ENCODE results near the gene DNHD1. TPM values are rescaled to one million over a fixed set of nuclear protein-coding genes. Genes with fewer than 3 reads are reported as not detected.

Gene DNHD1
- total and polyA plus RNA-seq, 2 of the 8 experiments (the other 6 are each of a cell fraction or from before 2014, with no cell fraction given): 5.0 to 6.8 TPM

DNA sequence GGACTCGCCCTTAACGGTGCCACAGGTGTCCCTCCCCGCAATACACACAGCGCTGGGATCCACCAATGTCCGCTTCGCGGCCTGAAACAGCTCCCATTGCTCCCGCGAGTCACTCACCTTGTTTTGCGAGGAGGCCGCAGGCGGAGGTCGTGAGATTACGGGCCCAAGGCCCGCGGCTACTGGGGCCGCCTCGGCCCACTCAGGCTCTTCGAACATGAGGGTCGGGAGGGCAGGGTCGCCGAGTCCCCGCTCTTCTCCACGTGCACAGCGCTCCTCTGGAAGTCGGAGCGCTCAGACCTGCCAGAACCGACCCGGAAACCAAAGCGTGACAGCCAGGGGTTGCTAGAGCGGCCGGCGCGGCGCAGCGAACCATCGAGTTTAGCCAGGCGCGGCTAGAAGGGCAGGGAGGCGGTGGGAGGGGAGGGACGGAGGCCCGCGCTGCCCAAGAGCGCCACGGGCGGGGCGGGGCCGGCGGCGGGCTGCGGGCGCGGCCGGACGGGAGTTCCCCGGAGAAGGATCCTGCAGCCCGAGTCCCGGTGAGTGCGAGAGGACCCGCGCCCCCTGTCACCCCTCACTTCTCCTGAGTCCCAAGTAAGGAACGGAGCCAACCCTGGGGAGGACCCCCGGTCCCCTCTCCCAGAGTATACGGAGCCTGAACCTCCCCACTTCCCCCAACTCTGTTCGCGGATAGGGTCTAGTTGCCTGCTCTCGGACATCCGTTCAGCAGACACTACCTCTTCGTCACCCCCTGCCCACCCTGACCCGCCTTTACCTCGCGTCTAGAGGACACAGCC lies 106.4 kb downstream of the DNHD1 start, which contains the start of the genes ILK and RRP8 (continued):
- TF ChIP-seq RAD21 (IDR thresholded peaks at IDR 0.05 in 1 of 2, conservative IDR thresholded peaks at IDR 0.05 in 1 of 2; ENCODE audit: low read depth in 2 of 2, low read length in 2 of 2) (peak in 1 of 2 experiments; percentile 17; a peak in 2 of 4 replicates), RFX5 (IDR thresholded peaks at IDR 0.05; ENCODE audit: borderline replicate concordance, low read depth, low read length) (peak; percentile 37; the same call in 1 of the 2 replicates), SP1 (IDR thresholded peaks at IDR 0.05; ENCODE audit: low read depth, low read length) (0 out of 2 replicates have a peak, but pooled peaks have one; percentile 45), GTF2F1 (IDR thresholded peaks at IDR 0.05; ENCODE audit: borderline replicate concordance, low read depth, low read length) (no peak), TEAD4 (IDR thresholded peaks at IDR 0.05; ENCODE audit: low read depth, low read length) (peak; percentile 61; the same call in 1 of the 2 replicates), BRCA1 (IDR thresholded peaks at IDR 0.05; ENCODE audit: low read depth, low read length) (no peak), TAF1 (IDR thresholded peaks at IDR 0.05; ENCODE audit: low read depth, low read length) (peak; percentile 76), SIRT6 (IDR thresholded peaks at IDR 0.05; ENCODE audit: low read length) (no peak), SP2 (IDR thresholded peaks at IDR 0.05; ENCODE audit: low read length) (peak; percentile 97), HDAC2 (IDR thresholded peaks at IDR 0.05; ENCODE audit: borderline replicate concordance in 1 of 2, low read depth in 2 of 2, low read length in 2 of 2) (peak; percentile 72 to 93; a peak in 2 of 4 replicates), BCL11A (IDR thresholded peaks at IDR 0.05; ENCODE audit: low read depth in 2 of 2, low read length in 2 of 2) (no peak), ASH2L (IDR thresholded peaks at IDR 0.05; ENCODE audit: low read length) (peak; percentile 59), MAFK (IDR thresholded peaks at IDR 0.05; ENCODE audit: low read depth, low read length) (no peak), SUZ12 (IDR thresholded peaks at IDR 0.05; ENCODE audit: low read length) (no peak)
- TF ChIP-seq, protein P1, sequence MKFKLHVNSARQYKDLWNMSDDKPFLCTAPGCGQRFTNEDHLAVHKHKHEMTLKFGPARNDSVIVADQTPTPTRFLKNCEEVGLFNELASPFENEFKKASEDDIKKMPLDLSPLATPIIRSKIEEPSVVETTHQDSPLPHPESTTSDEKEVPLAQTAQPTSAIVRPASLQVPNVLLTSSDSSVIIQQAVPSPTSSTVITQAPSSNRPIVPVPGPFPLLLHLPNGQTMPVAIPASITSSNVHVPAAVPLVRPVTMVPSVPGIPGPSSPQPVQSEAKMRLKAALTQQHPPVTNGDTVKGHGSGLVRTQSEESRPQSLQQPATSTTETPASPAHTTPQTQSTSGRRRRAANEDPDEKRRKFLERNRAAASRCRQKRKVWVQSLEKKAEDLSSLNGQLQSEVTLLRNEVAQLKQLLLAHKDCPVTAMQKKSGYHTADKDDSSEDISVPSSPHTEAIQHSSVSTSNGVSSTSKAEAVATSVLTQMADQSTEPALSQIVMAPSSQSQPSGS (IDR thresholded peaks at IDR 0.05; ENCODE audit: low read length): no peak
- TF ChIP-seq, protein P2, sequence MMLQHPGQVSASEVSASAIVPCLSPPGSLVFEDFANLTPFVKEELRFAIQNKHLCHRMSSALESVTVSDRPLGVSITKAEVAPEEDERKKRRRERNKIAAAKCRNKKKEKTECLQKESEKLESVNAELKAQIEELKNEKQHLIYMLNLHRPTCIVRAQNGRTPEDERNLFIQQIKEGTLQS (IDR thresholded peaks at IDR 0.05; ENCODE audit: insufficient read depth, low read depth, low read length): no peak
- TF ChIP-seq, protein P3, sequence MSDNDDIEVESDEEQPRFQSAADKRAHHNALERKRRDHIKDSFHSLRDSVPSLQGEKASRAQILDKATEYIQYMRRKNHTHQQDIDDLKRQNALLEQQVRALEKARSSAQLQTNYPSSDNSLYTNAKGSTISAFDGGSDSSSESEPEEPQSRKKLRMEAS (IDR thresholded peaks at IDR 0.05): peak; percentile 94
- TF ChIP-seq, protein P4, sequence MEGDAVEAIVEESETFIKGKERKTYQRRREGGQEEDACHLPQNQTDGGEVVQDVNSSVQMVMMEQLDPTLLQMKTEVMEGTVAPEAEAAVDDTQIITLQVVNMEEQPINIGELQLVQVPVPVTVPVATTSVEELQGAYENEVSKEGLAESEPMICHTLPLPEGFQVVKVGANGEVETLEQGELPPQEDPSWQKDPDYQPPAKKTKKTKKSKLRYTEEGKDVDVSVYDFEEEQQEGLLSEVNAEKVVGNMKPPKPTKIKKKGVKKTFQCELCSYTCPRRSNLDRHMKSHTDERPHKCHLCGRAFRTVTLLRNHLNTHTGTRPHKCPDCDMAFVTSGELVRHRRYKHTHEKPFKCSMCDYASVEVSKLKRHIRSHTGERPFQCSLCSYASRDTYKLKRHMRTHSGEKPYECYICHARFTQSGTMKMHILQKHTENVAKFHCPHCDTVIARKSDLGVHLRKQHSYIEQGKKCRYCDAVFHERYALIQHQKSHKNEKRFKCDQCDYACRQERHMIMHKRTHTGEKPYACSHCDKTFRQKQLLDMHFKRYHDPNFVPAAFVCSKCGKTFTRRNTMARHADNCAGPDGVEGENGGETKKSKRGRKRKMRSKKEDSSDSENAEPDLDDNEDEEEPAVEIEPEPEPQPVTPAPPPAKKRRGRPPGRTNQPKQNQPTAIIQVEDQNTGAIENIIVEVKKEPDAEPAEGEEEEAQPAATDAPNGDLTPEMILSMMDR (IDR thresholded peaks at IDR 0.05; ENCODE audit: control extremely low read depth in 1 of 3, insufficient read depth in 1 of 3, low read depth in 1 of 3, low read length in 3 of 3): no peak

Data from H1 (cell line).